Measurements from ENCODE around the gene TDRD5. TPM values are rescaled to one million over a fixed set of nuclear protein-coding genes. Genes with fewer than 3 reads are reported as not detected.

Gene TDRD5
- total RNA-seq, 1 experiment from 2014 or later: not detected

GRCh38 chr1:179719272-179719671, 127.6 kb downstream of the TDRD5 start:
- DNase-seq (ENCODE audit: low read depth): no peak
- in situ Hi-C loops (cut with HindIII; ENCODE audit: low pct_unique_long_range_greater_than_20kb, low sequenced_read_pairs): no loop called here

GRCh38 chr1:179728271-179728670, 136.6 kb downstream of the TDRD5 start:
- in situ Hi-C loops (cut with HindIII; ENCODE audit: low pct_unique_long_range_greater_than_20kb, low sequenced_read_pairs): no loop called here
- DNase-seq (ENCODE audit: low read depth): no peak

GRCh38 chr1:179729881-179730280, 138.2 kb downstream of the TDRD5 start:
- in situ Hi-C loops (cut with HindIII; ENCODE audit: low pct_unique_long_range_greater_than_20kb, low sequenced_read_pairs): no loop called here
- no peak for DNase-seq (ENCODE audit: low read depth)

GRCh38 chr1:179731643-179732042, 140.0 kb downstream of the TDRD5 start:
- no peak for DNase-seq (ENCODE audit: low read depth)
- in situ Hi-C loops (cut with HindIII; ENCODE audit: low pct_unique_long_range_greater_than_20kb, low sequenced_read_pairs): no loop called here

Other genes with a start within 250 kb of the TDRD5 start
- 2.0 TPM in 1 of 2 replicates, not detected in the other for gene AXDND1, start 225.9 kb upstream of the TDRD5 start, total RNA-seq (2014; rRNA removed; shearing (Covaris generic); ENCODE audit: low replicate concordance)
- not detected in 2 replicates for gene NPHS2, start 15.9 kb upstream of the TDRD5 start, total RNA-seq (2014; rRNA removed; shearing (Covaris generic); ENCODE audit: low replicate concordance)
- gene FAM163A, start 151.5 kb downstream of the TDRD5 start, total RNA-seq (2014; rRNA removed; shearing (Covaris generic); ENCODE audit: low replicate concordance): not detected in 2 replicates